CD4-positive, alpha-beta T cell (primary cell): ENCODE results near the gene STARD7. TPM values are rescaled to one million over a fixed set of nuclear protein-coding genes. Genes with fewer than 3 reads are reported as not detected.
A peak's percentile ranks its signal among the peaks of the same experiment; 100 is the strongest.

Experiments used
- ATAC-seq: fragments of 200-7000 bp; cut with Tn5 transposase; one replicate; pipeline ENCODE4 v1.10.0; 2022; ENCODE audit warnings: mild to moderate bottlenecking; ENCODE audit not compliant: poor library complexity
- CTCF ChIA-PET: fragments of 350-600 bp; sonication (Branson Sonifier 250); formaldehyde crosslinking; loops from one replicate; lab custom pipeline; 2021; ENCODE audit warnings: antibody characterized with exemption, inconsistent platforms; lab: Charles Lee
- POLR2A ChIA-PET: fragments of 350-600 bp; sonication (Branson Sonifier 250); formaldehyde crosslinking; loops from one replicate; lab custom pipeline; 2021; ENCODE audit warnings: antibody characterized with exemption, inconsistent platforms; lab: Charles Lee
- DNase-seq, 14 experiments: peaks; one replicate each; pipeline ENCODE4 v3.0.0-alpha.2; 2013 to 2020; ENCODE audit warnings: mixed read lengths in 2 of 14
- H3K27ac ChIP-seq, 2 donors: one replicate each; pipeline versions ENCODE4 v1.5.1 to v1.7.0; 2013; ENCODE audit warnings: low read length in 2 of 2, low read depth in 1 of 2, mild to moderate bottlenecking in 1 of 2
- H3K27me3 ChIP-seq, 2 experiments: 1 replicate in 1 of 2; 2 replicates in 1 of 2; pipeline versions ENCODE4 v1.6.1 to v1.7.0; 2013; ENCODE audit warnings: low read length in 2 of 2, control low read depth in 1 of 2, mild to moderate bottlenecking in 1 of 2, moderate library complexity in 1 of 2; ENCODE audit not compliant: insufficient read depth in 2 of 2, control insufficient read depth in 1 of 2
- H3K36me3 ChIP-seq: one replicate; pipeline ENCODE4 v1.6.1; 2013; ENCODE audit warnings: low read length, control low read depth; ENCODE audit not compliant: insufficient read depth
- H3K4me1 ChIP-seq: one replicate; pipeline ENCODE4 v1.6.1; 2013; ENCODE audit warnings: low read length, control low read depth; ENCODE audit not compliant: insufficient read depth
- H3K4me3 ChIP-seq: one replicate; pipeline ENCODE4 v1.5.1; 2013; ENCODE audit warnings: mild to moderate bottlenecking, low read length, moderate library complexity
- H3K9me3 ChIP-seq, 2 experiments: 1 replicate in 1 of 2; 2 replicates in 1 of 2; pipeline versions ENCODE4 v1.6.1 to v1.7.0; 2013; ENCODE audit warnings: low read length in 2 of 2, mild to moderate bottlenecking in 2 of 2, control low read depth in 1 of 2, moderate library complexity in 1 of 2; ENCODE audit not compliant: control insufficient read depth in 1 of 2, insufficient read depth in 1 of 2
- H3K27ac Mint-ChIP-seq: one replicate; pipeline ENCODE4 v1.8.0; 2020; ENCODE audit warnings: mixed read lengths
- H3K27me3 Mint-ChIP-seq: one replicate; pipeline ENCODE4 v1.8.0; 2021; ENCODE audit warnings: mixed read lengths
- H3K36me3 Mint-ChIP-seq: one replicate; pipeline ENCODE4 v1.8.0; 2021; ENCODE audit warnings: low read depth, mixed read lengths
- H3K4me1 Mint-ChIP-seq: one replicate; pipeline ENCODE4 v1.8.0; 2021; ENCODE audit warnings: low read depth, mixed read lengths
- H3K4me3 Mint-ChIP-seq: one replicate; pipeline ENCODE4 v1.8.0; 2020; ENCODE audit warnings: mild to moderate bottlenecking, mixed read lengths
- H3K9me3 Mint-ChIP-seq: one replicate; pipeline ENCODE4 v1.8.0; 2020; ENCODE audit warnings: mixed read lengths
- intact Hi-C, 2 experiments: fragments of 100-400 bp; cut with DNase I in 1 of 2; cut with micrococcal nuclease in 1 of 2; formaldehyde crosslinking; loops; one replicate each; pipeline versions ENCODE4 v1.15.1 to v1.9.0; 2023 to 2025; cut with DNase I, micrococcal nuclease
- total RNA-seq, 174 experiments: library from RNA in 2 of 174; stranded (reverse) in 2 of 174; gene quantifications; one replicate each; pipeline ENCODE4 v1.2.3 and lab custom pipeline; 2021 to 2026
- TF ChIP-seq, protein P1 (sequence below): fragments of 200-600 bp; IDR thresholded peaks from one replicate; pipeline ENCODE4 v1.8.0; 2022; ENCODE audit warnings: antibody characterized with exemption, mild to moderate bottlenecking

The STARD7 gene
- total RNA-seq, 2 experiments from 2014 or later = 57.4 to 58.6 TPM

- H3K4me3 Mint-ChIP-seq = no peak overlapping the region
- H3K27me3 Mint-ChIP-seq = no peaks in the 10 kb centered on the region
- peak overlapping the region; percentile 71 for H3K27ac Mint-ChIP-seq
- no peak for ATAC-seq
- Histone ChIP-seq H3K9me3 (no peaks in the 10 kb centered on the region), H3K36me3 (peaks cover 28% of the 10 kb centered on the region), H3K27ac (no peak overlapping the region), H3K27me3 (no peaks in the 10 kb centered on the region), H3K4me3 (no peak overlapping the region), H3K4me1 (peaks cover 35% of the 10 kb centered on the region)
- peaks cover 41% of the 10 kb centered on the region for H3K4me1 Mint-ChIP-seq
- CTCF ChIA-PET = interaction anchor here (0.6 to 15.2 kb wide), 12 partner anchors 8 to 147 kb away, joined by 3 to 229 read pairs (median 3); partner anchors contain the start of genes ADRA2B and STARD7
- TF ChIP-seq, protein P1, sequence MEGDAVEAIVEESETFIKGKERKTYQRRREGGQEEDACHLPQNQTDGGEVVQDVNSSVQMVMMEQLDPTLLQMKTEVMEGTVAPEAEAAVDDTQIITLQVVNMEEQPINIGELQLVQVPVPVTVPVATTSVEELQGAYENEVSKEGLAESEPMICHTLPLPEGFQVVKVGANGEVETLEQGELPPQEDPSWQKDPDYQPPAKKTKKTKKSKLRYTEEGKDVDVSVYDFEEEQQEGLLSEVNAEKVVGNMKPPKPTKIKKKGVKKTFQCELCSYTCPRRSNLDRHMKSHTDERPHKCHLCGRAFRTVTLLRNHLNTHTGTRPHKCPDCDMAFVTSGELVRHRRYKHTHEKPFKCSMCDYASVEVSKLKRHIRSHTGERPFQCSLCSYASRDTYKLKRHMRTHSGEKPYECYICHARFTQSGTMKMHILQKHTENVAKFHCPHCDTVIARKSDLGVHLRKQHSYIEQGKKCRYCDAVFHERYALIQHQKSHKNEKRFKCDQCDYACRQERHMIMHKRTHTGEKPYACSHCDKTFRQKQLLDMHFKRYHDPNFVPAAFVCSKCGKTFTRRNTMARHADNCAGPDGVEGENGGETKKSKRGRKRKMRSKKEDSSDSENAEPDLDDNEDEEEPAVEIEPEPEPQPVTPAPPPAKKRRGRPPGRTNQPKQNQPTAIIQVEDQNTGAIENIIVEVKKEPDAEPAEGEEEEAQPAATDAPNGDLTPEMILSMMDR = no peak
- POLR2A ChIA-PET = interaction anchor here (0.7 to 13.8 kb wide), 9 partner anchors 9 to 268 kb away, joined by 3 to 199 read pairs (median 3); partner anchors contain the start of gene STARD7
- peaks cover 37% of the 10 kb centered on the region for H3K36me3 Mint-ChIP-seq
- peak in 1 of 14 experiments; percentile 5 for DNase-seq
- H3K9me3 Mint-ChIP-seq = no peaks in the 10 kb centered on the region
- intact Hi-C loops = no loop called here
Measured at GRCh38 chr2:96139181-96139758, 69.4 kb downstream of the STARD7 start.

GRCh38 chr2:96138179-96139145 lies 70.2 kb downstream of the STARD7 start, which contains the start of gene ASTL:
ASTL (minus strand) TSS chr2:96138502; CDS start chr2:96138436, 66 bp downstream.
- no peaks in the 10 kb centered on the region for H3K27me3 ChIP-seq
- intact Hi-C loops = loop anchor here (1.0 kb wide), 1 partner anchor 36 kb away; no protein-coding TSS in a partner anchor
- no peaks in the 10 kb centered on the region for H3K9me3 ChIP-seq
- TF ChIP-seq, protein P1 = peak; percentile 75
- no peak within 1 kb of the TSS for H3K4me3 ChIP-seq
- Mint-ChIP-seq H3K4me1 (peaks cover 32% of the 10 kb centered on the region), H3K4me3 (peak within 1 kb of the TSS; percentile 39), H3K27me3 (no peaks in the 10 kb centered on the region), H3K36me3 (peaks cover 29% of the 10 kb centered on the region), H3K27ac (peak within 1 kb of the TSS; percentile 71), H3K9me3 (no peaks in the 10 kb centered on the region)
- ChIA-PET POLR2A (interaction anchor here (0.6 to 13.8 kb wide), 11 partner anchors 9 to 847 kb away, joined by 3 to 199 read pairs (median 3); partner anchors contain the start of genes ADRA2B and STARD7), CTCF (interaction anchor here (0.6 to 15.2 kb wide), 12 partner anchors 9 to 146 kb away, joined by 3 to 229 read pairs (median 3); partner anchors contain the start of genes ADRA2B and STARD7)
- ATAC-seq (peak; percentile 42), DNase-seq (peak; percentile 57 to 86 (median 64))
- no peak within 1 kb of the TSS for H3K27ac ChIP-seq
- peaks cover 20% of the 10 kb centered on the region for H3K36me3 ChIP-seq
- peaks cover 27% of the 10 kb centered on the region for H3K4me1 ChIP-seq
